K562 (cell line): ENCODE measurements around the gene ALCAM. TPM values are rescaled to one million over a fixed set of nuclear protein-coding genes. Genes with fewer than 3 reads are reported as not detected.

ENCODE experiments used
- ATAC-seq: fragments of 200-7000 bp; cut with Tn5 transposase; 3 replicates; pipeline ENCODE4 v1.9.1; 2020; ENCODE audit warnings: moderate library complexity
- BruUV-seq: library from RNA; stranded (reverse); fragments of 400-500 nt; replicated peaks from 2 replicates; lab custom pipeline; 2021; lab: Mats Ljungman, UMichigan
- CTCF ChIA-PET: fragments of 300-600 bp; formaldehyde crosslinking; extraction: SDS; loops from one replicate; lab custom pipeline; 2021; ENCODE audit warnings: low intra/inter-chr PET ratio; lab: Yijun Ruan, JAX
- POLR2A ChIA-PET: fragments of 300-600, 350-650 bp; sonication (Branson Sonifier 250); formaldehyde crosslinking; extraction: SDS; loops from one replicate; lab custom pipeline; 2021; ENCODE audit warnings: antibody characterized with exemption, inconsistent platforms; lab: Yijun Ruan, JAX
- DNase-seq, 4 experiments: peaks; one replicate each; pipeline versions ENCODE4 v3.0.0 to v3.0.0-alpha.2; 2011 to 2018; ENCODE audit warnings: low spot score in 3 of 4, mixed read lengths in 3 of 4; ENCODE audit errors: extremely low read depth in 1 of 4
- FAIRE-seq: peaks from 2 replicates; lab custom pipeline; 2011; peaks lifted over from hg19 to GRCh38; lab: Jason Lieb, UNC
- H2AFZ ChIP-seq: 2 replicates; pipeline ENCODE4 v1.6.0; 2011; ENCODE audit warnings: low read depth, low read length, control low read depth, inconsistent platforms
- H3K27ac ChIP-seq: fragments of 200-600 bp; 3 replicates; pipeline ENCODE4 v1.8.0; 2011; ENCODE audit warnings: low read depth, mild to moderate bottlenecking, control low read depth, inconsistent platforms, low read length, moderate library complexity, mixed read lengths; ENCODE audit errors: extremely low read depth
- H3K27me3 ChIP-seq, 2 experiments: fragments of 300-600 bp in 1 of 2; 2 replicates in 1 of 2; 3 replicates in 1 of 2; pipeline versions ENCODE4 v1.6.0 to v1.8.0; 2011; ENCODE audit warnings: inconsistent platforms in 2 of 2, low read length in 2 of 2, mild to moderate bottlenecking in 1 of 2, mixed read lengths in 1 of 2, moderate library complexity in 1 of 2; ENCODE audit not compliant: control insufficient read depth in 2 of 2, insufficient read depth in 2 of 2
- H3K36me3 ChIP-seq: fragments of 300-600 bp; 3 replicates; pipeline ENCODE4 v1.8.0; 2011; ENCODE audit warnings: mild to moderate bottlenecking, low read length, inconsistent platforms; ENCODE audit not compliant: control insufficient read depth, insufficient read depth
- H3K4me1 ChIP-seq, 2 experiments: fragments of 200-600 bp in 1 of 2; replicated peaks in 1 of 2; 2 replicates in 1 of 2; 3 replicates in 1 of 2; pipeline versions ENCODE4 v1.5.1 to v1.8.0; 2011; ENCODE audit warnings: inconsistent platforms in 2 of 2, low read length in 2 of 2, mild to moderate bottlenecking in 1 of 2, mixed read lengths in 1 of 2, moderate library complexity in 1 of 2; ENCODE audit not compliant: control insufficient read depth in 2 of 2, insufficient read depth in 2 of 2
- H3K4me2 ChIP-seq: 2 replicates; pipeline ENCODE4 v1.6.1; 2011; ENCODE audit warnings: low read length, control low read depth, inconsistent platforms, mixed read lengths; ENCODE audit not compliant: insufficient read depth
- H3K4me3 ChIP-seq: fragments of 200-600 bp; sonication (generic), shearing (Covaris generic); 2 replicates; pipeline ENCODE4 v1.5.1; 2016; ENCODE audit warnings: control low read depth, inconsistent platforms
- H3K79me2 ChIP-seq: fragments of 200-600 bp; 3 replicates; pipeline ENCODE4 v1.8.0; 2011; ENCODE audit warnings: low read length, inconsistent platforms; ENCODE audit not compliant: control insufficient read depth, insufficient read depth
- H3K9ac ChIP-seq, 2 experiments: 2 replicates each; pipeline versions ENCODE4 v1.6.0 to v1.6.1; 2011; ENCODE audit warnings: low read depth in 2 of 2, low read length in 2 of 2, control low read depth in 1 of 2, inconsistent platforms in 1 of 2, mild to moderate bottlenecking in 1 of 2, mixed read lengths in 1 of 2; ENCODE audit not compliant: insufficient read depth in 1 of 2
- H3K9me1 ChIP-seq: one replicate; pipeline ENCODE4 v1.6.0; 2011; ENCODE audit warnings: inconsistent platforms, mild to moderate bottlenecking, low read length, moderate library complexity; ENCODE audit not compliant: control insufficient read depth, insufficient read depth
- H3K9me3 ChIP-seq: replicated peaks from 2 replicates; pipeline ENCODE4 v1.5.1; 2011; ENCODE audit warnings: low read depth, low read length, inconsistent platforms; ENCODE audit not compliant: control insufficient read depth, insufficient read depth
- H4K20me1 ChIP-seq: replicated peaks from 2 replicates; pipeline ENCODE4 v1.6.1; 2011; ENCODE audit warnings: low read length, inconsistent platforms, mixed read lengths; ENCODE audit not compliant: control insufficient read depth, insufficient read depth
- EHMT2 ChIP-seq: fragments of 450-650 bp; IDR thresholded peaks from 2 replicates; pipeline ENCODE4 v1.6.1; 2018; ENCODE audit warnings: antibody characterized with exemption
- FOS ChIP-seq: IDR thresholded peaks from 3 replicates; pipeline ENCODE4 v1.6.1; 2011; ENCODE audit not compliant: insufficient read length; ENCODE audit errors: extremely low read depth
- HINFP ChIP-seq: fragments of 450-650 bp; conservative IDR thresholded peaks from 2 replicates; pipeline ENCODE4 v1.6.1; 2016; ENCODE audit warnings: missing genetic modification characterization, low read depth, mild to moderate bottlenecking, control low read depth, missing compliant biosample characterization
- MCM7 ChIP-seq, 2 experiments: fragments of 450-650 bp; IDR thresholded peaks; 2 replicates each; pipeline ENCODE4 v1.6.1; 2016 to 2018
- MYBL2 ChIP-seq, 2 experiments: fragments of 450-650 bp in 1 of 2; sonication (generic) in 1 of 2; formaldehyde crosslinking in 1 of 2; IDR thresholded peaks; 2 replicates each; pipeline versions ENCODE4 v1.6.1 to v1.8.1; 2017 to 2022; ENCODE audit warnings: borderline replicate concordance in 1 of 2, inconsistent platforms in 1 of 2, low read depth in 1 of 2, mild to moderate bottlenecking in 1 of 2, missing genetic modification reagents in 1 of 2, moderate library complexity in 1 of 2
- NR4A1 ChIP-seq, 2 experiments: fragments of 250-450 bp in 1 of 2; fragments of 450-650 bp in 1 of 2; sonication (Bioruptor Pico) in 1 of 2; IDR thresholded peaks; 2 replicates each; pipeline versions ENCODE4 v1.4.0 to v1.6.1; 2016 to 2020; ENCODE audit warnings: mild to moderate bottlenecking in 2 of 2, missing compliant biosample characterization in 1 of 2, missing genetic modification characterization in 1 of 2, moderate library complexity in 1 of 2
- PHF20 ChIP-seq: fragments of 450-650 bp; IDR thresholded peaks from 2 replicates; pipeline ENCODE4 v1.6.1; 2018; ENCODE audit not compliant: partially characterized antibody
- SP1 ChIP-seq: sonication (generic); formaldehyde crosslinking; IDR thresholded peaks from 2 replicates; pipeline ENCODE4 v1.8.1; 2022; ENCODE audit warnings: mild to moderate bottlenecking, missing genetic modification reagents
- STAG1 ChIP-seq: sonication (generic); formaldehyde crosslinking; IDR thresholded peaks from 2 replicates; pipeline ENCODE4 v1.5.0; 2020; ENCODE audit warnings: missing genetic modification reagents, borderline replicate concordance
- TAF7 ChIP-seq: fragments of 450-650 bp; IDR thresholded peaks from 2 replicates; pipeline ENCODE4 v1.6.1; 2016; ENCODE audit warnings: missing genetic modification characterization, missing compliant biosample characterization
- ZNF239 ChIP-seq: fragments of 250-450 bp; sonication (Bioruptor Pico); IDR thresholded peaks from 2 replicates; pipeline ENCODE4 v1.4.0; 2020; ENCODE audit warnings: mild to moderate bottlenecking
- ZNF282 ChIP-seq: sonication (generic); formaldehyde crosslinking; IDR thresholded peaks from 2 replicates; pipeline ENCODE4 v1.8.1; 2023; ENCODE audit warnings: missing genetic modification reagents
- ZNF311 ChIP-seq: fragments of 250-450 bp; sonication (Bioruptor Pico); IDR thresholded peaks from 2 replicates; pipeline ENCODE4 v1.4.0; 2020; ENCODE audit warnings: mild to moderate bottlenecking, moderate library complexity
- ZNF431 ChIP-seq: sonication (generic); formaldehyde crosslinking; IDR thresholded peaks from 2 replicates; pipeline ENCODE4 v1.8.0; 2022; ENCODE audit warnings: mild to moderate bottlenecking, missing genetic modification reagents
- ZNF57 ChIP-seq: fragments of 450-650 bp; formaldehyde crosslinking; IDR thresholded peaks from 2 replicates; pipeline ENCODE4 v1.4.0; 2020; ENCODE audit warnings: mild to moderate bottlenecking, moderate library complexity
- ZNF699 ChIP-seq: fragments of 250-450 bp; sonication (Bioruptor Pico); IDR thresholded peaks from 2 replicates; pipeline ENCODE4 v1.8.0; 2021; ENCODE audit warnings: mild to moderate bottlenecking, moderate library complexity; ENCODE audit not compliant: insufficient replicate concordance
- WGBS: fragments of 100-300 bp; shearing (Covaris generic); methylation state at CpG from one replicate; pipeline ENCODE4 v1.1.6; 2016; ENCODE audit warnings: low coverage, mixed read lengths; ENCODE audit not compliant: insufficient coverage; ENCODE audit errors: missing lambda C conversion rate; 5-methylcytosine and 5-hydroxymethylcytosine counted together
- in situ Hi-C: fragments of 300-500 bp; cut with MboI; formaldehyde crosslinking; loops from 4 replicates; pipeline ENCODE4 v1.15.0; 2018; ENCODE audit warnings: inconsistent platforms, mixed read lengths
- intact Hi-C: fragments of 100-400 bp; cut with micrococcal nuclease; formaldehyde crosslinking; loops from 2 replicates; pipeline ENCODE4 v1.14.2; 2022
- polyA plus RNA-seq, 8 experiments: library from polyadenylated mRNA; depleted of rRNA in 4 of 8; stranded (reverse) in 5 of 8; unstranded in 3 of 8; fragments of >200 nt; fragmentation: Nextera tagmentation in 2 of 8; fragmentation: Illumina TruSeq in 1 of 8; extraction: Ambion mirVana in 2 of 8; extraction: Trizol in 1 of 8; gene quantifications; 2 replicates each; pipeline versions ENCODE4 v1.2.1 to v1.2.3, GENCODE V29; 2011 to 2014; ENCODE audit warnings: inconsistent platforms in 1 of 8, missing spikeins in 1 of 8
- total RNA-seq, 7 experiments: library from RNA; depleted of rRNA in 6 of 7; stranded (reverse); fragments of >200 nt in 6 of 7; fragmentation: Illumina TruSeq in 2 of 7; extraction: Trizol in 2 of 7; gene quantifications; 2 replicates each; pipeline versions ENCODE4 v1.2.1 to v1.2.3, GENCODE V29; 2011 to 2021; ENCODE audit warnings: low replicate concordance in 1 of 7
- TF ChIP-seq, protein P1 (sequence below): sonication (generic); formaldehyde crosslinking; IDR thresholded peaks from 2 replicates; pipeline ENCODE4 v1.8.0; 2022; ENCODE audit warnings: missing genetic modification reagents, mild to moderate bottlenecking, borderline replicate concordance
- TF ChIP-seq, protein P2 (sequence below): fragments of 450-650 bp; IDR thresholded peaks from 2 replicates; pipeline ENCODE4 v1.6.1; 2017; ENCODE audit warnings: mild to moderate bottlenecking, moderate library complexity

ALCAM gene
- total and polyA plus RNA-seq, 9 of the 15 experiments (the other 6 are each of a cell fraction or from before 2014, with no cell fraction given): 0.03 to 0.98 (median 0.14) TPM; not detected in 1

- 0% methylated on average over 2 of the region's 2 CpGs for WGBS
- FAIRE-seq: no peak
These were observed 14.9 kb upstream of the ALCAM start for GRCh38 chr3:105351821-105352220.

GRCh38 chr3:105352976-105353375 lies 13.7 kb upstream of the ALCAM start:
- no peak overlapping the region for H3K9ac ChIP-seq
- ATAC-seq: no peak
- BruUV-seq: no TSS peak
- H4K20me1 ChIP-seq: no peaks in the 10 kb centered on the region
- DNase-seq: no peak
- H3K79me2 ChIP-seq: no peaks in the 10 kb centered on the region
- ChIA-PET POLR2A (interaction anchor here (0.5 kb wide), 1 partner anchor 858 kb away, joined by 3 read pairs; no protein-coding TSS in a partner anchor), CTCF (no interaction called here)
- no peaks in the 10 kb centered on the region for H3K4me1 ChIP-seq
- H3K4me3 ChIP-seq: no peak overlapping the region
- H3K9me3 ChIP-seq: no peaks in the 10 kb centered on the region
- WGBS: 0% methylated on average over 4 of the region's 4 CpGs
- no peak for FAIRE-seq
- H3K27ac ChIP-seq: no peak overlapping the region
- intact Hi-C loops (no loop called here), in situ Hi-C loops (no loop called here)
- H3K27me3 ChIP-seq: no peaks in the 10 kb centered on the region
- H2AFZ ChIP-seq: no peak overlapping the region
- no peak overlapping the region for H3K4me2 ChIP-seq
- no peaks in the 10 kb centered on the region for H3K36me3 ChIP-seq
- H3K9me1 ChIP-seq: no peaks in the 10 kb centered on the region
- TF ChIP-seq TAF7 (no peak), MCM7 (IDR thresholded peaks at IDR 0.05) (no peak), FOS (no peak), ZNF57 (no peak), EHMT2 (no peak), ZNF239 (CRISPR knock-in tag) (no peak), ZNF431 (CRISPR knock-in tag) (no peak), HINFP (tag) (no peak), ZNF311 (CRISPR knock-in tag) (no peak)
- TF ChIP-seq, protein P1, sequence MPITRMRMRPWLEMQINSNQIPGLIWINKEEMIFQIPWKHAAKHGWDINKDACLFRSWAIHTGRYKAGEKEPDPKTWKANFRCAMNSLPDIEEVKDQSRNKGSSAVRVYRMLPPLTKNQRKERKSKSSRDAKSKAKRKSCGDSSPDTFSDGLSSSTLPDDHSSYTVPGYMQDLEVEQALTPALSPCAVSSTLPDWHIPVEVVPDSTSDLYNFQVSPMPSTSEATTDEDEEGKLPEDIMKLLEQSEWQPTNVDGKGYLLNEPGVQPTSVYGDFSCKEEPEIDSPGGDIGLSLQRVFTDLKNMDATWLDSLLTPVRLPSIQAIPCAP (CRISPR knock-in tag): no peak
- TF ChIP-seq, protein P2, sequence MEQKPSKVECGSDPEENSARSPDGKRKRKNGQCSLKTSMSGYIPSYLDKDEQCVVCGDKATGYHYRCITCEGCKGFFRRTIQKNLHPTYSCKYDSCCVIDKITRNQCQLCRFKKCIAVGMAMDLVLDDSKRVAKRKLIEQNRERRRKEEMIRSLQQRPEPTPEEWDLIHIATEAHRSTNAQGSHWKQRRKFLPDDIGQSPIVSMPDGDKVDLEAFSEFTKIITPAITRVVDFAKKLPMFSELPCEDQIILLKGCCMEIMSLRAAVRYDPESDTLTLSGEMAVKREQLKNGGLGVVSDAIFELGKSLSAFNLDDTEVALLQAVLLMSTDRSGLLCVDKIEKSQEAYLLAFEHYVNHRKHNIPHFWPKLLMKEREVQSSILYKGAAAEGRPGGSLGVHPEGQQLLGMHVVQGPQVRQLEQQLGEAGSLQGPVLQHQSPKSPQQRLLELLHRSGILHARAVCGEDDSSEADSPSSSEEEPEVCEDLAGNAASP: no peak

More at GRCh38 chr3:105351821-105352220, 14.9 kb upstream of the ALCAM start:
- CTCF ChIA-PET: no interaction called here
- H3K4me3 ChIP-seq: no peak overlapping the region
- no peaks in the 10 kb centered on the region for H4K20me1 ChIP-seq
- no peaks in the 10 kb centered on the region for H3K79me2 ChIP-seq
- no peaks in the 10 kb centered on the region for H3K27me3 ChIP-seq
- H3K9me1 ChIP-seq: no peaks in the 10 kb centered on the region
- in situ Hi-C loops: no loop called here
- H2AFZ ChIP-seq: no peak overlapping the region
- no peak overlapping the region for H3K4me2 ChIP-seq
- POLR2A ChIA-PET: no interaction called here
- no peak for DNase-seq
- no peak overlapping the region for H3K9ac ChIP-seq
- H3K9me3 ChIP-seq: no peaks in the 10 kb centered on the region
- no TSS peak for BruUV-seq
- intact Hi-C loops: no loop called here
- no peak overlapping the region for H3K27ac ChIP-seq
- ATAC-seq: no peak
- no peak for TF ChIP-seq ZNF699 (CRISPR knock-in tag)
- no peak for TF ChIP-seq STAG1 (CRISPR knock-in tag)
- TF ChIP-seq ZNF282: no peak
- no peak for TF ChIP-seq SP1 (CRISPR knock-in tag)
- no peak for TF ChIP-seq PHF20
- TF ChIP-seq MYBL2 (IDR thresholded peaks at IDR 0.05; ENCODE audit: low read depth): no peak
- TF ChIP-seq MYBL2 (CRISPR knock-in tag; IDR thresholded peaks at IDR 0.05; ENCODE audit: borderline replicate concordance): no peak
- no peak for TF ChIP-seq NR4A1 (CRISPR knock-in tag; IDR thresholded peaks at IDR 0.05)
- TF ChIP-seq NR4A1 (tag; IDR thresholded peaks at IDR 0.05): no peak
- H3K36me3 ChIP-seq: no peaks in the 10 kb centered on the region
- H3K4me1 ChIP-seq: no peaks in the 10 kb centered on the region
